ENCODE measurements around the gene ZNF385A.
"Not testable (repeated sequence)": the region's sequence is repeated elsewhere in the genome, so short reads cannot be mapped to it uniquely, and the experiment has no call there.

The ZNF385A gene

GRCh38 chr12:54325442-54326109 lies 59.0 kb downstream of the ZNF385A start:
- not testable (repeated sequence) for DNase-seq (ENCODE audit: low read depth)

GRCh38 chr12:54324617-54325441 lies 59.7 kb downstream of the ZNF385A start, which contains the start of gene COPZ1:
Gene COPZ1 (plus strand): TSS chr12:54325131. CDS start chr12:54325164, 33 bp downstream.
- DNase-seq (ENCODE audit: low read depth), result peak; percentile 100

GRCh38 chr12:54321363-54321762 lies 63.2 kb downstream of the ZNF385A start:
- no peak for DNase-seq (ENCODE audit: low read depth)
